Measurements from ENCODE around the gene GDPD2.

The GDPD2 gene

DNA sequence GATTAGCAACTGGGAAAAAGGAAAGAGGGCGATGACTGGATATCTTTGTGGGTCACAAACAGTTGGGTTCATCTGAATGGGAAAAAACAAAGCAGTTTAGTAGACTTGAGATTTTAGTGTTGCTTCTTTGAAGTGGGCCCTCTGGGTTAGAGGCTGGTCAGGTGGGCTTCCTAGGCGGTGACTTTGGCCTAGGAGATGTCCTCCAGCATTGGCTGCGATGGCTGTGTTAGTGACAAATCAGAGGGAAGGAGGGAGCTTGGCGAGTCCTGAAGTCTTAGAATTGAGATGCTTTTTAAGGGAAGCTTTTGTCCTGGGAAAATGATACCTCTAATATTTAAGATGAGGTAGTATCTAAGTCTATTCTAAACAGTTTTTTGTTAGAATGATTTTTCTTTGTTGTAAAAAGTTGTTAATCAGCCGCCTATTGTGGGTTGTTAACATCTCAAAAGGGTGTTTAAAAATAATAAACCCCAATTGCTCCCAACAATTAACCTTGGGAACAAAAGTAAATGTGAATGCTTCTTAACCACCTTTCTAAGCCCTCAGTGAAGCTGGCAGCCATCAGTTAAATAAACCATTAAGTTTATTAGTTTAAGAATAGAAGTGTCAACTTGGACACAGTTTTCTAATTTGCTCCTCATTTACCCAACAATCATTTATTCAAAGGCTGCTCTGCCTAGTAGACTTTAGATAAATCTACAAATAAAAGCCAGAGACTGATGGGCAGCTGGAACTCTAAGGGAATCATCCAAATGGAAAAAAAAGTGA lies 53.2 kb downstream of the GDPD2 start:
- no peak for DNase-seq (ENCODE audit: low spot score)

DNA sequence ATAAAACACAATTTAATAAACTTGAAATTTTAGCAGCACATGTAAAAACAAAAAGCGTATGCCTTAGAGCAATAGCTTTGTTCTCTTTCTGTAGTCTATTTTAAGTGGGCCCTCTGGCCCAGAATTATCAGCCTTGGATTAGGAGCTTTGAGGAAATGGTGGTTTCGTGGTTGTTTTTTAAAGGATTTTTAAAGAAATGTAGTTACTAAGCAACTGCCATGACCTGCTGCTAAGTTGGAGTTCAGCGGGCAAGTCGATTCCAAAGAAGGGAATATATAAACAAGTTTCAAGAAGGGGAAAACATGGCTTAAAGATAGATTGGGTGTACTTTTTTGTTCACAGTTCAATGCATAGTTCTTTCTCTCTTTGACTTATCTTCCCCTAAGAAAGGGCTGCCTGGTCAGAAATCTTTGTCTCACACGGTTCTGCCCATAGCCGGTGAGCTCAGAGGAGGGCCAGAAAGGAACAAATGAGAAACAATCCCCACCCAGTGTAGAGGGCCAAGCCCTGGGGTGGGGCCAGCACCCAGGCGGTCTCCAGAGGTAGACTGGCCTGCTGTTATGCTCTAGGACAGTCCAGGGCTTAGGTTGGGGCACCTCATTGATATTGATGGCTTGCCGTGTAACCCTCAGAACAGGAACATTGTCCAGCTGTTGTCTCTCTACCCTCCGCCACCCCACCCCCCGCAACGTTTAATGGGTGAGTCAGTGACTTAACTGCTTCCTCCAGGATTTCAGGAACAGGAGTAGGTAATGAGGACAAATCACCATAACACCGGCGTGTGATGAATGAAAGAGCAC lies 54.0 kb downstream of the GDPD2 start:
- DNase-seq (ENCODE audit: low spot score) = no peak

- no peak for DNase-seq (ENCODE audit: low spot score)
Measured at GRCh38 chrX:70477734-70478075, 54.6 kb downstream of the GDPD2 start.

DNA sequence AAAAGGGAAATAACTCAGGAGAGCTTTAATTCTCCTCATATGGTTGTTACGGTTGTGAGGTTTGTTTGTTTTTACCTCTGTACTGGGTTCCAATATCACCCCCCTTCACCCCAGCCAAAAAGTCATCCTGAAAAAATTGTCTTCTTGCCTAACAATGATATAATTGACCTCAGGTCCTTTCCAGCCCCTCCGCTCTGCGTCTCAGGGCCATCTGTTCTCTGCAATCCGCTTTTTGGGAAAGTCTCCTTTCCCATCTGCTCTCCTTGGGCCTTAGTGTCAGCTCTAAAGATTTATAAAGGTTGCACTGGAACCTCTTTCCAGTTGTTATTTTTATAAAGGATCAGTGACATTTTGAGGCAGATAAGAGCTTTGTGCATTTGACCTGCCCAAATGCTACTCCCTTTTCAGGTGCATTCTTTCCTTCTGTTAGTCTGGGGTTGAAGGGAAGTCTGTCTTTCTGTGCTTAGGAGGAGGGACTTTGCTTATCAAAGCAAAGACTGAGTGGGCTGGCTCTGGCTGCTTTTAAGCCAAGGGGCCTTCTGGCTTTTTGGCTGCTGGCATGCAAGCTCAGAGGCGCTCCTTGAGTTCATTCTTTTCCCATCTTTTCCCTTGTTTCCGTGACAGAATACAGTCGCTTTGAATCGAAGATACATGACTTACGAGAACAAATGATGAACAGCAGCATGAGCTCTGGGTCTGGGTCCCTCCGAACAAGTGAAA lies 55.6 kb downstream of the GDPD2 start:
- DNase-seq (ENCODE audit: low spot score) = no peak

DNA sequence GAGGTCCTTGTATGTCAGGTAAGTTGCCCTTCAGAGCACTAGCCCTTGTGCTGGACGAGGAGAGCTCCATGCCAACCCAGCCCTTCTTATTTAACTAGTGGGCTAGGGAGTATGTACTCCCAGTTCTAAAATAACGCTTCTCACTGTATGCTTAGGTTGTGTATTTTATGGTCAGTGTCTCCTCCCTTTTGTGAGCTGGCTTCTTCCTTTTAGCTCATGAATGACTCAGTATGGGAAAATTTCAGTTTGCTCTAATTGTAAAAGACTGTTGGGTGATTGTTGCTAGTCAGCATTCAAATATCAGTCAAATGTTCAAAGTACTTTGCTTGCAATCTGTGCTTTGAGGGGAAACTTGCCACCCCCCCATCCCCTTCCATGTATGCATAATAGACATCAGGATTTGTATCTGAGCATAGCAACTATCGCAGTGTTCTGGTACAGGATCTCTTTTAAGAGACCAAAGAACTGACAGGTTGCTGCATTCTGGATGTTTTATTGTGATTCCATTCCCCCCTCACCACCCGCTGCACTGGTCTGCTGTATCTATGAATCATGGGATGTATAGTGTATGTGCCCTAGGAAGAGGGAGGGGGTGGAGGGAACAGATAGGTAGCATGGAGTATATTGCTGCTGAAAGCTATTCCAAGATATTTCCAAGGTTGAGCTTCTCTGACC lies 56.3 kb downstream of the GDPD2 start:
- no peak for DNase-seq (ENCODE audit: low spot score)

DNA sequence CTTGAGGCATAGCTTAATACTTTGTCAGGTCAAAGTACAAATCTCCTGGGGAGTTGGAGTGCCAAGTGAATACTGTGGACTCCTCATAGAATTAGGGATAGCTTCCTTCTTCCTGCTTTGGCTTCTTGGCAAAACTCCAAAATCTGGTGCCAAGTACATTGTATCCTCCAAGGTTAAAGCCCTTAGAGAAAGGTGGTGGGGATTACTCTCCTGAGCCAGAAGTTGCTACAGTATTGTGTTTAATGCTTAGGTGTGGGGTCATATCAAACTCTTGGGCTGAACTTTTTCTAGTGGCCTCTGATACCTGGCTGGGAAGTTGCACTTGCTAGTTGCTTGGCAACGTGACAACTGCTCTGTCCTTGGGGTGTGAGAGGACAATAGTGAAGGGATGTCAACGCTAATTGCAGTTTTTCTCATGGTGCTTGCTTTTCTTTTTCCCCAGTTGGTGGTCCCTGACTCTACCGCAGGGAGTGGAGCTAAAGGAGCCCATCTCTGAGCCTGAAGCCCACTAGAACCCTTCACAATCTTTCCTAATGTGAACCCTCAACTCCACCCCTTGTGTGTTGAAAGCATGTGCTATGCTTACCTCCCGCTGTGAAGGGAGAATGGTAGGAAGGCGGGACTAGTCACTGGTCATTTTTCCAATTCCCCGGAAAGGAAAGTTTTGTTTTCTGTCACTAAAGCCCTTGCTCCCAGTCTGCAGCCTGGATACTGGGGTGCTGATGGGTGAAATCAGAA lies 57.0 kb downstream of the GDPD2 start:
- DNase-seq (ENCODE audit: low spot score) = no peak

- DNase-seq (ENCODE audit: low spot score) = no peak
Measured at GRCh38 chrX:70480660-70481018, 57.5 kb downstream of the GDPD2 start.

- DNase-seq (ENCODE audit: low spot score) = no peak
Measured at GRCh38 chrX:70481471-70482270, 58.6 kb downstream of the GDPD2 start.

DNA sequence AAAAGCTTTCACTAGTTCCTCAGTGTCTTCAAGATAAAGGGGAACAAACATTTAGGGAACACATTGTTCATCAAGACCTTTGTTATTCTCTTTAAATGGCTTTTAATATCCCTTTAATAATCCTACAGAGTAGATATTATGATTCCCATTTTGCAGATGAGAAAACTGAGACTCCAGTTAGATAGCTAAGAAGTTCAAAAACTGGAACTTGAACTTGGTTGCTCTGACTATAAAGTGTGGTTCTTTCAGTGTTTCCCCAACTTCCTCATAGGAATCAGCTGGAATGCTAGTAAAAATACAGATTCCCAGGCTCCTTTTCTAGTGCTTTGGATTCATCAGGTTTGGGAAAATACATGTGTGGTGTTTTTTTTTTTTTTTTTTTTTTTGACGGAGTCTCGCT lies 59.2 kb downstream of the GDPD2 start:
- no peak for DNase-seq (ENCODE audit: low spot score)
